ENCODE results near the gene PADI3.
A peak's percentile ranks its signal among the peaks of the same experiment; 100 is the strongest.
"Not testable (repeated sequence)": the region's sequence is repeated elsewhere in the genome, so short reads cannot be mapped to it uniquely, and the experiment has no call there.

PADI3 gene

DNA sequence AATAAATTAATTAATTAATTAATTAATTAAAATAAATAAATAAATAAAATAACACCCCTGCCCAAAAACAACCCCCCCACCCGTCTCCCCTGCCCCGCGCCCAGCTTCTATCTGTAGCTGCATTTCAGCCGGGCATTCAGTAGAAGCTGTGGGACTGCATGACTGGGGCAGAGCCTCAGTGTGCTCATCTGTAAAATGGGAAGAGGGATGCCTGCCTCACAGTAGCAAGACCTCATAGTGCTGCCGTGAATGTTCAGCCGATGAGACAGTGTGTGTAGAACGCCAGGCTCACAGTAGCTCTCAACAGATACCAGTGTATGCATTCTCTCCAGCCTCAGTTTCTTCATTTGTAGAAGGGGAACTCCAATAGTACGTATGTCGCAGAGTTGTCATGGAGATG, 67.8 kb downstream of the PADI3 start:
- Histone ChIP-seq H3K9ac (no peak overlapping the region), H2AFZ (ENCODE audit: low read depth) (no peak overlapping the region), H3K4me1 (ENCODE audit: low read depth, poor library complexity, severe bottlenecking) (no peaks in the 10 kb centered on the region), H3K4me3 (IDR thresholded peaks at IDR 0.05; ENCODE audit: insufficient read depth, low read depth, low read length) (no peak overlapping the region), H3K79me2 (ENCODE audit: insufficient read depth, low read depth) (no peaks in the 10 kb centered on the region), H4K20me1 (ENCODE audit: insufficient read depth) (no peaks in the 10 kb centered on the region), H3K36me3 (ENCODE audit: insufficient read depth) (no peaks in the 10 kb centered on the region), H3K4me2 (no peak overlapping the region), H3K27ac (no peak overlapping the region), H3K27me3 (ENCODE audit: insufficient read depth, low read depth) (peaks cover 59% of the 10 kb centered on the region)
- TF ChIP-seq, protein P1, sequence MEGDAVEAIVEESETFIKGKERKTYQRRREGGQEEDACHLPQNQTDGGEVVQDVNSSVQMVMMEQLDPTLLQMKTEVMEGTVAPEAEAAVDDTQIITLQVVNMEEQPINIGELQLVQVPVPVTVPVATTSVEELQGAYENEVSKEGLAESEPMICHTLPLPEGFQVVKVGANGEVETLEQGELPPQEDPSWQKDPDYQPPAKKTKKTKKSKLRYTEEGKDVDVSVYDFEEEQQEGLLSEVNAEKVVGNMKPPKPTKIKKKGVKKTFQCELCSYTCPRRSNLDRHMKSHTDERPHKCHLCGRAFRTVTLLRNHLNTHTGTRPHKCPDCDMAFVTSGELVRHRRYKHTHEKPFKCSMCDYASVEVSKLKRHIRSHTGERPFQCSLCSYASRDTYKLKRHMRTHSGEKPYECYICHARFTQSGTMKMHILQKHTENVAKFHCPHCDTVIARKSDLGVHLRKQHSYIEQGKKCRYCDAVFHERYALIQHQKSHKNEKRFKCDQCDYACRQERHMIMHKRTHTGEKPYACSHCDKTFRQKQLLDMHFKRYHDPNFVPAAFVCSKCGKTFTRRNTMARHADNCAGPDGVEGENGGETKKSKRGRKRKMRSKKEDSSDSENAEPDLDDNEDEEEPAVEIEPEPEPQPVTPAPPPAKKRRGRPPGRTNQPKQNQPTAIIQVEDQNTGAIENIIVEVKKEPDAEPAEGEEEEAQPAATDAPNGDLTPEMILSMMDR (conservative IDR thresholded peaks at IDR 0.05; ENCODE audit: low read depth, low read length): no peak

DNA sequence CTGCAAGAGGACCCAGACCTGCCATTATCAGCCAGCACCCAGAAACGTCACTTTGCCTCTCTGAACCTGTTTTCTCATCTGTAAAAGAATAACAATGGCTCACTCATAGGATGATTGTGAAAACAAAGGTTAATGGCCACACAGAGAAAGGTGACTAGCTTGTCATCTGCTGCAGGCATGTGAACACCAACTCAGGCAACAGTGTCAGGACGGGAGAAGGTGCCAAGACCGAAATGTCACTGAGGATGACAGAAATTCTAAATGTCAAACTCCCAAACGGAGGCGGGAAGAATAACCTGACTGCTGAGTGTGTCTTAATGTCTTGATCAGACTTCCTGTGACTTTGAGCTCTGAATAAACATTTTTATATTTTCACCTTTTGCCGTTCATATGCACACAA, 69.4 kb downstream of the PADI3 start:
- Histone ChIP-seq H3K36me3 (ENCODE audit: insufficient read depth) (no peaks in the 10 kb centered on the region), H3K27me3 (ENCODE audit: insufficient read depth, low read depth) (peaks cover 51% of the 10 kb centered on the region), H3K4me2 (no peak overlapping the region), H3K27ac (no peak overlapping the region), H3K79me2 (ENCODE audit: insufficient read depth, low read depth) (no peaks in the 10 kb centered on the region), H3K9ac (no peak overlapping the region), H4K20me1 (ENCODE audit: insufficient read depth) (no peaks in the 10 kb centered on the region), H3K4me3 (IDR thresholded peaks at IDR 0.05; ENCODE audit: insufficient read depth, low read depth, low read length) (no peak overlapping the region), H2AFZ (ENCODE audit: low read depth) (no peak overlapping the region), H3K4me1 (ENCODE audit: low read depth, poor library complexity, severe bottlenecking) (no peaks in the 10 kb centered on the region)
- TF ChIP-seq, protein P1 (conservative IDR thresholded peaks at IDR 0.05; ENCODE audit: low read depth, low read length): no peak

DNA sequence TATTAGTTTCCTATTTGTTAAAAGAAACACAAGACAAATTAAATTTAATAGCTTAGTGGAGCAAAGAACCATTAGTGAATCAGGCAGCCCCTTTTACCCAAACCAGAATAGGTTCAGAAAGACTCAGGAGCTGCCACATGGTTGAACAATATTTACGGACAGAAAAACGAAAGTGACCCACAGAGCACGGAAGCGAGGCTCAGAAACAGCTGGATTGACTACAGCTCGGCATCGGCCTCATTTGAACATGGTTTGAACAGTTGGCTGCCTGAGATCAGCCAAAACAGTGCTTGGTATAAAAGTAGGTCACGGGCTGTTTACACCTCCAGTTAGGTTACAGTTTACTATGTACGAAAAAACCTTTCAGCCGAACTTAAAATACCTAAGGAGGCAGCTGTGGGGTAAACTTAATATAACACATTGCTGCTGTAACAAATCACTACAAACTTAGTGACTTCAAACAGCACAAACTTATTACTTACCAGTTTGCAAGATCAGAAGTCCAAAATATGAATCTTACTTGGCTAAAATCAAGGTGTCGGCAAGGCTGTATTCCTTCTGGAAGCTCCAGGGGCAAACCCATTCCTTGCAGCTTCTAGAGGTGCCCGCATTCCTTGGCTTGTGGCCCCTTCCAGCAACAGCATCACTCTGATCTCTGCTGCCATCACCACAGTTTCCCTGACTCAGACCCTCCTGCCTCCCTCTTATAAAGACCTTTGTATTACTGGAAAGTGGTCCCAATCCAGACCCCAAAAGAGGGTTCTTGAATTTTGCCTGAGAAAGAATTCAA, 70.9 kb downstream of the PADI3 start:
- Histone ChIP-seq H4K20me1 (ENCODE audit: insufficient read depth) (no peaks in the 10 kb centered on the region), H3K9ac (no peak overlapping the region), H3K27ac (no peak overlapping the region), H3K4me3 (IDR thresholded peaks at IDR 0.05; ENCODE audit: insufficient read depth, low read depth, low read length) (no peak overlapping the region), H3K36me3 (ENCODE audit: insufficient read depth) (no peaks in the 10 kb centered on the region), H3K79me2 (ENCODE audit: insufficient read depth, low read depth) (no peaks in the 10 kb centered on the region), H3K4me1 (ENCODE audit: low read depth, poor library complexity, severe bottlenecking) (no peaks in the 10 kb centered on the region), H2AFZ (ENCODE audit: low read depth) (no peak overlapping the region), H3K27me3 (ENCODE audit: insufficient read depth, low read depth) (peaks cover 44% of the 10 kb centered on the region), H3K4me2 (0 out of 2 replicates have a peak overlapping the region, but pooled peaks have one; percentile 29)
- TF ChIP-seq, protein P1 (conservative IDR thresholded peaks at IDR 0.05; ENCODE audit: low read depth, low read length): no peak

DNA sequence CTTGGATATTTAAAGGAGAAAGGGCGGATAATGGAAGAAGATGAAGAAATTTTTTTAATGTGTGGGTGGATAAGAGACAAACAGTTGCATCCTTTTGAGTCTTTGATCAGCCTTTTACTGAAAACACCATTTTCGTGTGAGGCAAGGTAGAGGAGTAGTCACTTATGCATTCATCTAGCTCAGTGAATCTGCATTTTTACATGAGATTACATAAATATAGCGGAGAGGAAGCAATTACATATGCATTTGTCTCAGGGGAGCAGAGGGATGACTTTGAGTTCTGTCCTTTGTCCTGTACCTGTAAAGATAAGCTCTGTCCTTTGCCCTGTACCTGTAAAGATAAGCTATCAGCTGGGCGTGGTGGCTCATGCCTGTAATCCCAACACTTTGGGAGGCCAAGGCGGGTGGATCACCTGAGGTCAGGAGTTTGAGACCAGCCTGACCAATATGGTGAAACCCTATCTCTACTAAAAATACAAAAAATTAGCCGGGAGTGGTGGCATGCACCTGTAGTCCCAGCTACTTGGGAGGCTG, 73.0 kb downstream of the PADI3 start:
- not testable (repeated sequence) for H3K79me2 ChIP-seq (ENCODE audit: insufficient read depth, low read depth); H3K27ac ChIP-seq; H3K4me3 ChIP-seq (IDR thresholded peaks at IDR 0.05; ENCODE audit: insufficient read depth, low read depth, low read length); H4K20me1 ChIP-seq (ENCODE audit: insufficient read depth); H3K9ac ChIP-seq; H3K4me2 ChIP-seq; H2AFZ ChIP-seq (ENCODE audit: low read depth); H3K4me1 ChIP-seq (ENCODE audit: low read depth, poor library complexity, severe bottlenecking); H3K36me3 ChIP-seq (ENCODE audit: insufficient read depth)
- H3K27me3 ChIP-seq (ENCODE audit: insufficient read depth, low read depth): peaks cover 42% of the 10 kb centered on the region

DNA sequence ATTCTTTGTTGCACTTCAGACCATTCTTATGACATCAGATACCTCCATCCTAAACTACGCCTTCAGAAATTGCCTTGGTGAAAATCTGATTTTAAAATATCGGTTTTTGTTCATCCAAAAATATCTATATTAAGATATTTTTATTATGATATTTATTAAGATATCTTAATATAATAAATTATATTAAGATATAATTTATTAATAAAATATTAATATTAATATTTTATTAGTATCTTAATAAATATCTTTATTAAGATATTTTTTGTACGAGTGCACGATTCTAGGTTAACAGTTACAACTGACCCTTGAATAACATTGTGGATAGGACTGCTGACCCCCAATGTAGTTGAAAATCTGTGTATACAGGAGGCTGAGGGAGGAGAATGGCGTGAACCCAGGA, 80.0 kb downstream of the PADI3 start:
- peaks cover 24% of the 10 kb centered on the region for H3K27me3 ChIP-seq (ENCODE audit: insufficient read depth, low read depth)
- no peaks in the 10 kb centered on the region for H4K20me1 ChIP-seq (ENCODE audit: insufficient read depth)
- H2AFZ ChIP-seq (ENCODE audit: low read depth): no peak overlapping the region
- no peaks in the 10 kb centered on the region for H3K36me3 ChIP-seq (ENCODE audit: insufficient read depth)
- TF ChIP-seq, protein P1 (conservative IDR thresholded peaks at IDR 0.05; ENCODE audit: low read depth, low read length): no peak
- H3K4me1 ChIP-seq (ENCODE audit: low read depth, poor library complexity, severe bottlenecking): no peaks in the 10 kb centered on the region
- H3K79me2 ChIP-seq (ENCODE audit: insufficient read depth, low read depth): no peaks in the 10 kb centered on the region
- H3K9ac ChIP-seq: no peak overlapping the region
- H3K4me2 ChIP-seq: no peak overlapping the region
- H3K4me3 ChIP-seq (IDR thresholded peaks at IDR 0.05; ENCODE audit: insufficient read depth, low read depth, low read length): no peak overlapping the region
- no peak overlapping the region for H3K27ac ChIP-seq
